Ishikawa (cell line): ENCODE measurements around the gene LIME1.

ENCODE experiments used
- EP300 ChIP-seq: IDR thresholded peaks from 2 replicates; pipeline ENCODE4 v1.6.1; 2012; ENCODE audit warnings: borderline replicate concordance
- TEAD4 ChIP-seq: IDR thresholded peaks from 2 replicates; pipeline ENCODE4 v1.6.1; 2012
- ZBTB7A ChIP-seq: IDR thresholded peaks from 2 replicates; pipeline ENCODE4 v1.6.1; 2012; ENCODE audit warnings: low read depth
- TF ChIP-seq, protein P1 (sequence below): IDR thresholded peaks from 2 replicates; pipeline ENCODE4 v1.6.1; 2012; ENCODE audit warnings: low read depth, mild to moderate bottlenecking

DNA sequence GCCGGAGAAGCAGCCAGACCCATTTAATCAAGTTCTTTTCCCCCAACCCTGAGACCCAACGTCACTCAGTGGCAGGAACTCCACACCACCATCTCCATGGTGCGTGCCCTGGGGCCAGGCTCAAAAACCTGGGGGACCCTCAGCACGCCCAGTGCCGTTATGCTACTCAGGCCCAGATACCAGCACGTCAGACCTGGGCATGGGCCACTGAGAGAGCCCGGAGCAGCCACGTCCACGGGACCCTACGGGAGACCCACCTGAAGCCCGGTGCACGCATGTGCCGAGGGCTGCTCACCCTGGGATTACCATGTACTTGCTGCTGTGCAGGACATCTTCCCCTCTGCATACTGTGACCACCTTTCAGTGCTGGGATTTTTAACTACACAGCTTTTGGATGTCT is 16.9 kb downstream of the LIME1 start:
- TF ChIP-seq, protein P1, sequence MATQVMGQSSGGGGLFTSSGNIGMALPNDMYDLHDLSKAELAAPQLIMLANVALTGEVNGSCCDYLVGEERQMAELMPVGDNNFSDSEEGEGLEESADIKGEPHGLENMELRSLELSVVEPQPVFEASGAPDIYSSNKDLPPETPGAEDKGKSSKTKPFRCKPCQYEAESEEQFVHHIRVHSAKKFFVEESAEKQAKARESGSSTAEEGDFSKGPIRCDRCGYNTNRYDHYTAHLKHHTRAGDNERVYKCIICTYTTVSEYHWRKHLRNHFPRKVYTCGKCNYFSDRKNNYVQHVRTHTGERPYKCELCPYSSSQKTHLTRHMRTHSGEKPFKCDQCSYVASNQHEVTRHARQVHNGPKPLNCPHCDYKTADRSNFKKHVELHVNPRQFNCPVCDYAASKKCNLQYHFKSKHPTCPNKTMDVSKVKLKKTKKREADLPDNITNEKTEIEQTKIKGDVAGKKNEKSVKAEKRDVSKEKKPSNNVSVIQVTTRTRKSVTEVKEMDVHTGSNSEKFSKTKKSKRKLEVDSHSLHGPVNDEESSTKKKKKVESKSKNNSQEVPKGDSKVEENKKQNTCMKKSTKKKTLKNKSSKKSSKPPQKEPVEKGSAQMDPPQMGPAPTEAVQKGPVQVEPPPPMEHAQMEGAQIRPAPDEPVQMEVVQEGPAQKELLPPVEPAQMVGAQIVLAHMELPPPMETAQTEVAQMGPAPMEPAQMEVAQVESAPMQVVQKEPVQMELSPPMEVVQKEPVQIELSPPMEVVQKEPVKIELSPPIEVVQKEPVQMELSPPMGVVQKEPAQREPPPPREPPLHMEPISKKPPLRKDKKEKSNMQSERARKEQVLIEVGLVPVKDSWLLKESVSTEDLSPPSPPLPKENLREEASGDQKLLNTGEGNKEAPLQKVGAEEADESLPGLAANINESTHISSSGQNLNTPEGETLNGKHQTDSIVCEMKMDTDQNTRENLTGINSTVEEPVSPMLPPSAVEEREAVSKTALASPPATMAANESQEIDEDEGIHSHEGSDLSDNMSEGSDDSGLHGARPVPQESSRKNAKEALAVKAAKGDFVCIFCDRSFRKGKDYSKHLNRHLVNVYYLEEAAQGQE = no peak
- TF ChIP-seq TEAD4 (no peak), EP300 (no peak), ZBTB7A (no peak)
